PFSK-1 (cell line): ENCODE measurements around the gene CCNJL.

ENCODE experiments used
- POLR2AphosphoS5 ChIP-seq: IDR thresholded peaks from 2 replicates; pipeline ENCODE4 v1.6.1; 2012; ENCODE audit warnings: low read depth, mild to moderate bottlenecking, control low read depth, low read length, moderate library complexity
- REST ChIP-seq, 2 experiments: IDR thresholded peaks; 2 replicates each; pipeline versions ENCODE4 v1.6.1 to v1.8.0; 2011 to 2012; ENCODE audit warnings: low read depth in 2 of 2, low read length in 2 of 2, control low read depth in 1 of 2, inconsistent platforms in 1 of 2, mild to moderate bottlenecking in 1 of 2, moderate library complexity in 1 of 2; ENCODE audit not compliant: insufficient read depth in 1 of 2

GRCh38 chr5:160326981-160327380 lies 14.6 kb upstream of the CCNJL start:
- TF ChIP-seq POLR2AphosphoS5 (no peak), REST (IDR thresholded peaks at IDR 0.05; ENCODE audit: insufficient read depth in 1 of 2, low read depth in 2 of 2, low read length in 2 of 2) (no peak)
